ENCODE data around the gene TDRKH.

DNA sequence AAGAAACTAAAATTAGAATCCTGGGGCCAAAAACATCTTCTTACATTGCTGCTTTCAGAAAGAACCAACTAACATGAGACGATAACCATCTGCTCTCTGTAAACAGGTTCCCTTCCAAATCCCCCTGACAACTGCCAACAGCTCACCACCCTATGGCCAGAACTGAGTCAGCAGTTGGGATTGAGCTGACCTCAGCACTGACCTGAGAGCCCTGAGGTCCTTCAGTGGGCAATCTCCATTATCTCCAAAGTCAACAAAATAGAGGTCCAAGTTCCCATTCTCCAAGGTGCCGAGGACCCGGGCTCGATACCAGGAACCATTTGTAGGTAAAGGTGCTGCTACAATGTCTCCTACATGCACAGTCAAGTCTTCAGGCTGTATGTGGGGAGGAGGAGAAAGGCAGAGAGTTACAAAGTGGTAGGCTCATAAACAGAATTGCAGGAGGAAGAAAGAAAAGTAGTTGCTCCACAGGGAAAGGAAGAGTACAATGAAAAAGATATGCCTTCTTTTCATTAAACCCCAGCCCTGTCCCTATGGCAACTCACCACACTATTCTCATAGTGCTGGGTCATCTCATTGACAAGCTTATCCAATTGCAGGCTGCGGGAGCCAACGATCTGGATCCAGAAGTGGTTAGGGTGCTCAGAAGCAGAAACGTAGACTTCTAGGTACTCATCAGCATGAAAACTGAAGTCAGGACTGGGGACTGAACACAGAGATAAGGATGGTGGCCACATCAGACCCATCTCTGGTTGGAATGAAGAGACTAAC is 14.2 kb downstream of the TDRKH start:
- no peak for TF ChIP-seq TAF1 (IDR thresholded peaks at IDR 0.05; ENCODE audit: borderline replicate concordance, low read depth, low read length)
- TF ChIP-seq POLR2A (IDR thresholded peaks at IDR 0.05; ENCODE audit: low read depth, low read length) = no peak

Data from GM12892 (cell line).